ENCODE measurements around the gene FAM221A. TPM values are rescaled to one million over a fixed set of nuclear protein-coding genes. Genes with fewer than 3 reads are reported as not detected.
"Not testable (repeated sequence)": the region's sequence is repeated elsewhere in the genome, so short reads cannot be mapped to it uniquely, and the experiment has no call there.

FAM221A gene, protein sequence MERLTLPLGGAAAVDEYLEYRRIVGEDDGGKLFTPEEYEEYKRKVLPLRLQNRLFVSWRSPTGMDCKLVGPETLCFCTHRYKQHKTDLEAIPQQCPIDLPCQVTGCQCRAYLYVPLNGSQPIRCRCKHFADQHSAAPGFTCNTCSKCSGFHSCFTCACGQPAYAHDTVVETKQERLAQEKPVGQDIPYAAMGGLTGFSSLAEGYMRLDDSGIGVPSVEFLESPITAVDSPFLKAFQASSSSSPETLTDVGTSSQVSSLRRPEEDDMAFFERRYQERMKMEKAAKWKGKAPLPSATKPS
- 5.3 TPM for total RNA-seq

DNA sequence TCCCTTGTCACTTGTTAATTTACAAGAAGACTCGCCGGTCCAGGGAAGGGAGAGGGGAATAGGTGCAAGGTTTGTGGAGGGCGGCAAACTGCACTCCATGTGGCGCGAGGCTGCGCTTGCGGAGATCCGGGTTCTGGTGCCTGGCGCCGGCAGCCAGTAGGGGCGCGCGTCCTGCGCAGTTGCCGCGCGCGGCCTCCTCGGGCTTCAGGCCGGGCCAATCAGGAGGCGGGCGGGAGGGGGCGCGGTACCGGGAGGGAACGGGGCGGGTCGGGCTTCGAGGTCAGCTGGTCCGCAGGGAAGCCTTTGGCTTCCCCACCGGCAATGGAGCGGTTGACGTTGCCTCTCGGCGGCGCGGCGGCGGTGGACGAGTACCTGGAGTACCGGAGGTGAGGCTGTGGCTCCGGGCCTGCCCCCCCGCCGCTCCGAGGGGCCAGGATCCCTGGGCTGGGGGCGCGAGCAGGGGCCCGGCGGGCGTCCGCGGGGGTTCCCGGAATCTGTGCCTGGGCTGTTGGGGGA lies at the start of gene FAM221A:
Gene FAM221A (plus strand): TSS at position 302 of the 516 bp plus-strand sequence. CDS start 20 bp downstream, at position 322.
- DNase-seq = peak; percentile 60

DNA sequence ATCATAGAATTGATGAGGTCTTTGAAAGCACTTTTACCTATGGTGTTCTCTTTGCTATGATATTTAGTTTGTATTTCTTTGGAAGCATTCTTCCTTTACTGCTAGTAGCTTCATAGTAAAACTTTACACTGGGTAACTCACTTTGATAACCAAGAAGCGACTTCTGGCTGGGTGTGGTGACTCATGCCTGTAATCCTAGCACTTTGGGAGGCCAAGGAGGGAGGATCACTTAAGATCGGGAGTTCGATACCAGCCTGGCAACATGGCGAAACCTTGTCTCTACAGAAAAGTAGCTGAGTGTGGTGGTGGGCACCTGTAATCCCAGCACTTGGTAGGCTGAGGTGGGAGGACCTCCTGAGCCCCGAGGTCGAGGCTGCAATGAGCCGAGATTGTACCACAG lies 46.6 kb upstream of the FAM221A start:
- no peak for DNase-seq

DNA sequence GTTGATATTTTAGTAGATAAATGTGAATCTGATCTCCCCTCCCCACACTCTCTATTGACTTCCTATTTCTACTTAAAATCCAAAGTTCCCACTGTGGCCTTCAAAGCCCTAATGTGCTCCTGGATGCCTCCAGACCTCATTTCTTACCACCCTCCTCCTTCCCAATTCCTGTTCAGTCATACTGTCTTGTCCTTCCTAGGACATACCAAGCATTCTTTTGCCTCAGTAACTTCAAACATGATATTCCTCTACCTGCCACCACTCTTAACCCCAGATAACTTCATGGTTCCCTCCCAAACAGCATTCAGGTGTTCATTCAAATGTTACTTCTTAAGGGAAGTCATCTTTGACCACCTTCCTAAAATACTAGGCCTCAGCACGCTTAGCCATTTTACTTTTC lies 34.2 kb upstream of the FAM221A start:
- DNase-seq = no peak

DNA sequence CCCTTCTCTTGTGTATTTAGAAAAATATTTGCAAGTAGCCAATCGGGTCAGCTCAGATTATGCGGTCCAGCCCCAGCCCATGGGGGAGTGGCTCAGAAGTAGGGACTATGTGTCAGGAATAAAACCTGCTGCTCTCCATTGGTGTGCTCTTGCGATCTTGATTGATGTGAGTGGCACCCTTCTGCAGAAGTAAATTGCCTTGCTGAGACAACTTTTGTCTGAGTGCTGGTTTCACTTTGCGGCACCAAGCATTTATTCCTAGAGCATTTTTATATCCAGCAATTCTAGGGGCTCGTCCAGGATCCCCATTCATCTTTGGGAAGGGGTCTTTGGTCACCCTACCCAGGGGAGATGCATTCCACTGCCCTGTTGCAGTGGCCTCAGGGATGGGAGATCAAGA lies 26.1 kb upstream of the FAM221A start:
- no peak for DNase-seq

DNA sequence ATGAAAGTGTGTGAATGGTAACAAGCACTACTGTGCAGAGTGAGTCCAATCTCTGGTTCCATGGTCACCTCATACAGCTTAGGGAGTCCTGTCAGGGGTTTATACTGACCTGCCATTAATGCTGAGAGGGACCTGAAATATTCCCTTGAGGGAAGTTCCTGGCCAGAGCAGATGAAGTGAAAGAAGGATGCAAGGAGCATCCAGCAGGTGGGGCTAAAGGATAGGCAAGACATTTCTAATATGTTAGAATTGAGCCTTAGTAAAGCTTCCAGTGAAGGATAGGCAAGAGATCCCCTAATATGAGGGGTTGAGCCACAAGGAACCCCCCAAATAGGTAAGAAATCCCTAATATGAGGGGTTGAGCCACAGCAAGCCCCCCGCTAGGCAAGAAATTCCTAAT lies 25.5 kb upstream of the FAM221A start:
- no peak for DNase-seq

DNA sequence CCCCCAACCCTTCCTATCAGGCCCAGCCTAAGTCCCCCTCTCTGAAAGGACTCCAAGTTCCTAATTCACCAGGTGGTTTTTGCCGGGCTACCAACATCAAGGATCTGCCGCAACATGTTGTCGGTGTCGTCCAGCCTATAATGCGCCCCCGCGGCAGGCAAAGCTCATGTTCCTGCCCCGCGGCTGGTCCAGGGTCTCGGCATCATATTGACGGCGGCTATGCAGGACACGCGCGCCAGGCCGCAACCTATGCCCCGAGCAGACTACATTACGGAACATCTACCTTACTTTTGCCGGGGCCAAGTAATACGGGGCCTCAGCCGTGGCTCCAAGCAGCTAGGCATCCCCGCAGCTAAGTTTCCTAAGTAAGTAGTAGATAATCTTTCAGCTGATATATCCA lies 24.6 kb upstream of the FAM221A start:
- DNase-seq = no peak

DNA sequence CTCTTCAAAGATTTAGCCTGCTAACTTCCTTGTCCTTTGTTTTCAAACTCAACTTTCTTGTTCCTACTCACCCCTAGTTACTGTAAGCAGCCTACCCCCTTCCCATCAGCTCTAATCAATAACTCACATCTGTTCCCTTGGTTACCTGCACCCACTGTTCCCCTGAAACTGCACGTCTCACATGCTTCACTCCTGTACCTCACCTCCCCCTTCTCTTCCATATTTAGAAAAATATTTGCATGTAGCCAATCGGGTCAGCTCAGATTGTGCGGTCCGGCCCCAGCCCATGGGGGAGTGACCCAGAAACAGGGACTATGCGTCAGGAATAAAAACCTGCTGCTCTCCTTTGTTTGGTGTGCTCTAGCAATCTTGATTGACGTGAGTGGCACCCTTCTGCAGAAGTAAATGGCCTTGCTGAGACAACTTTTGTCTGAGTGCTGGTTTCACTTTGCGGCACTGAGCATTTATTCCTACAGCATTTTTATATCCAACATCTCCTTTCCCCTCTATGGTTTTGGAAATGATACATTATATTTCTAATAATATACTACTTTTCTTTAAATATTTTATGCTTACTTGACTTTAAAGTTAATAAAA lies 21.1 kb upstream of the FAM221A start:
- DNase-seq = no peak

DNA sequence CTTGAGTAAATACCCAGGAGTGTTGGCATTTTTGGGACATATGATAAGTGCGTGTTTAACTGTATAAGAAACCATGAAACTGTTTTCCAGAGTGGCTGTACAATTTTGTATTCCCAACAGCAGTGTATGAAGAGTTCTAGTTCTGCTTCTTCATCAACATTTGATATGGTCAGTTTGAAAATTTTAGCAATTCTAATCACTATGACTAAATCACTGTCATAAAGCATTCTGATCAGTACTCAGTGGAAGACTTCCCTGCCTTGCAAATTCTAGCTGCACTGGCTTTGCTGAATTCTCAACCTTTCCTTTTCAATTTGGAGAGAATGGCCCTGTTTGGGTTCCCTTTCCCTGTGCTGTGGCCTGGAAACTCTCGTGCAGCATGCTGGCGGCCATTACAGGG lies 18.6 kb upstream of the FAM221A start:
- no peak for DNase-seq

DNA sequence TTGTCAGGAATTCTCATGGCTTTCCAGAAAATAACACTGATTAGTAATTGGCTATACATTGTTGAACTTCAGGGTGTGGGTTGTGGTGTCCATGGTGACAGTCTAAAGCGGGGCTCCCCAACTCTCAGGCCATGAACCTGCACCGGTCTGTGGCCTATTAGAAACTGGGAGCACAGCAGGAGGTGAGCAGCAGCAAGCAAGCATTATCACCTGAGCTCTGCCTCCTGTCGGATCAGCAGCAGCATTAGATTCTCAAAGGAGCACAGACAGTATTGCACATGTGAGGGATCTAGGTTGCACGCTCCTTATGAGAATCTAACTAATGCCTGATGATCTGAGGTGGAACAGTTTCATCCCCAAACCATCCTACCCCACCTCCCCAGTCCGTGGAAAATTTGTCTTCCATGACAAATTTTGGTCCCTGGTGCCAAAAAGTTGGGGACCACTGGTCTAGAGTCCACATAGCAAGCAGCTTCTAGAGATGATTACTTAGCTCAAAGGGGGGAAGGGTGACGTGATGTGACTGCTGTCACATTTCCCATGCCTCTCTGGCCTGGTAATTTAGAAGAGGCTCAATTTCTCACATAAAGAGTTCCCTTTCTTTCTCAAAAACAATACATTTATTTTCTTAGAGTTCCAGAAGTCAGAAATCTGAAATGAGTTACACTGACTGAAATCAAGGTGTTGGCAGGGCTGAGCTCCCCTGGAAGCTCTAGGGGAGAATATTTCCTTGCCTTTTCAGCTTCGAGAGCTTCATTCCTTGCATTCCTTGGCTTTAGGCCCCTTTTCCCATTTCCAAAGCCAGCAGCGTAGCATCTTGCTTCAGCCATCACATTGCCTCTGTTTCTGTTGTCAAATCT lies 17.6 kb upstream of the FAM221A start:
- no peak for DNase-seq

DNA sequence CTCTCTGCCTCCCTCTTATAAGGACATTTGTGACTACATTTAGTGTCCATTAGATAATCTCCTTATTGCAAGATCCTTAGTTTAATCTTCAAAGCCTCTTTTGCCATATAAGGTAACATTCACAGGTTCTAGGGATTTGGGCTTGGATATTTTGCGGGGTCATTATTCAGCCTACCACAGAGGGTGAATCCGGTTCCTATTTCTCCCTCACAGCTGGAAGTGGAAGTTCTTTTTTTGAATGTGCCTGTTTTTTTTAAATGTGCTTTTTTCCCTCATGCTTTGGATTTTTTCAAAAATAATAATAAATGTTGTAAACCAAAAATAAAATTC lies 17.1 kb upstream of the FAM221A start:
- DNase-seq = no peak

DNA sequence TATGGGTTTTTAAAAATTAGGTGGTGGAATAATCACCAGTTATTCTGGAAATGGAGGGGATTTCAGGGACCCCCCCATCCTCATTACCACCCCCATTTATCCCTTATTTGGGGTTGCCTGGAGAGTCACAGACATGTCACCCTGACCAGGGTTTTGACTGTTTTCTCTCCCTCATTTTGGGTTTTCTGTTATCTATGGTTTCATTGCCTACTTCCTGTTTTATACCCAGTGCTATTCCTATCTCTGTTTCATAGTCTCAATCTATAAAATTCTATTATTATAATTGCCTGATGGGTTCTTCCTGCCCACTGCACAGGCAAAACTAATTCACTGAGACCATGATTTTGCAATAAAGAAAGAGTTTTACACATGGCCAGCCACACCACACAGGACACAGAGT lies 15.9 kb upstream of the FAM221A start:
- DNase-seq = no peak

DNA sequence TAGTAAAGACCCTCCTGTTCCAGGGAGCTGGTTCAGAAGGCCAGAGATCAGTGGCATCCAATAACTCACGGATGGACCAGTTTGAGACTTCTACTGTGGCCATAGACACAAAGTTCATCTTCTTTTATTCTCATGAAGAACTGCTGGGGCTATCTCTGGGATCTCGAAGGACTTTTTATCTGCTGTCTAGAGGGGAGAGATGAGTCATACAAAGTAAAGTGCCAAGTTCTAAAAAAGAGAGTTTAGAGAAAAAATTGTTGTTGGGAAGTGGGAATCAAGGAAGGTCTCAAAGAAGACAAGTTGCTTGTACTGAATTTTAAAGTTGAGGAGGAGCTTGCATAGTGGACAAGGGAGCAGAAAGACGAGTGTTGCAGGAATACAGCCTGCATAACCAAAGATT lies 8.0 kb upstream of the FAM221A start:
- DNase-seq = no peak

DNA sequence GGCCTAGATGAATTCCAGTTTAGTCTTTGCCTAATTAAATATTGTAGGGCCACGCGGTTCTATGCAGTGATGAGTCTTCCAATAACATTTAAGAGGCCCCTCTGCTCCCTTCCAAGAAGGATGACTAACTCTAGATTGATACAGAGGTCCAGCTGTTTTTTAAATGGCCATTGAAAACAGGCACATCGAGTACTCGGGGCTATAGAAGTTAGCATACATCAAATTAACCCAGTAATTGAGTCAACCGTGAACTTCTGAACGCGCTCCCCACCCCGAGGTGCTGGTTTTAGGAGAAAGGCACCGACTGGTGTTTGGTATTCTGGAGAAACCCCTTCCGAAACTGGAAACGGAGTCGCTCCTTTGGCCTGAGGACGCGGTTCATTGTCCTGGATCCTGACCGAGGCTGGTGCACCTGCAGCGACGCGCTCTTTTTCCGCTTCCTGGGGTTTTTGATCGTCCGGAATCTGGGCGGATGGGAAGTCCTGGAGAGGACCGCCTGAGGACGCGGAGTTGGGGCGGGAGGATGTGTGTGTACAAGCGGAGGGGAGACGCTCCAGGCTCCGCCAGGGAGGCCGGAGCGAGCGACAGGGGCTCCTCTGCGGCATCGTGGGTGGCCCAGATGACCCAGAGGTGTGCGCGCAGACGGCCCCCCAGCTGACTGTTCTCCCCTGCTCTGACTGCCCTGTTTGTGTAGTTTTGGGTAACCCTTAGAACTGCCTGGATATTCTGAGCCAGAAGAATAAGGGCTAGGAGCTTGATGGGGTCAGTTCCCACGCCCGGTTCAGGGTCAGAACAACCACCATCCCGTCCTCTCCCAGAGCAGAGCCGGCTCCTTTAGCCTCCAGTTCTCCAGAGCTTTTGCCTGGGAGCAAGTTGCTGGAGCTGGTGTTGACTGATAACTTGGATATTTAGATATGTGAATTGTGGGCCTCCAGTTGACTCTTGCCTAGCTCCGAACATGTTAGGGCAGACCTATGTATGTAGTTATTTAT lies 711 bp downstream of the FAM221A start:
- DNase-seq = peak; percentile 14

DNA sequence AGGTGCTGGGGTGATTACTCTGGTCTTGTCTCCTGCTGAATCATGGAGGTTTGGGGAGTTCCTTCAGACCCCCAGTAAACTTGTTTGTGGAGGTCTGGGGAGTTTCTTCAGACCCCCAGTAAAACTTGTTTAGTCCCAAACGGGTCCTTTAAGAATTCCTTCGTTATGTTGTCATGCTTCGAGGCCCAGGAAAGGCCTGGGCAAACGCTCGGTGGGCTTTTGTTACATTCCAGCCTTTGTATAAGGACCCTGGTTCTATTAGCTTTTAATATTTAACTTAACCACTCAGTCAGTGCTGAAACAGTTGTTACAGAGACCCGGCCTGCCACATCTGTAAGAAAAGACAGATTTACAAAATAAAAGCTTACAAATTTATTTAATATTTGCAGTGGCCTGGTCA lies 4.0 kb downstream of the FAM221A start:
- DNase-seq = not testable (repeated sequence)

DNA sequence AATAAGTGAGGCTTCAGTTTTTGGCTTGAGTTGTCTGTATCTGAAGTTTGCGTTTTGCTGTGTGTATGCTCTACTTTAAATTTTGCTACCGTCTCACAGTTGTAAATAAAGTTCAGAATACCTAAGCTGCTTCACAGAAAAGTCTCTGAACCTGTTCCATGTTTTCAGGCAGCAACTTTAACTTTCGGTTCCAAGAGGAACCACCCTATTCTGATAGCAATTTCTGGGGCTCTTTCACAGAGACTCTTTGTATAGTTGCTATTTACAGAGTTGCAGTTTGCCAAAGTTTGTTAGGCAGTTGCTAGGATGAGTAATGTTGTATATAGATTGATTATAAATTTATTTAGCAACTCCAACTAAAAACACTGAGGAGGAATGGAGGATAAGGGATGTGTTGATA lies 5.7 kb downstream of the FAM221A start:
- peak; percentile 65 for DNase-seq

DNA sequence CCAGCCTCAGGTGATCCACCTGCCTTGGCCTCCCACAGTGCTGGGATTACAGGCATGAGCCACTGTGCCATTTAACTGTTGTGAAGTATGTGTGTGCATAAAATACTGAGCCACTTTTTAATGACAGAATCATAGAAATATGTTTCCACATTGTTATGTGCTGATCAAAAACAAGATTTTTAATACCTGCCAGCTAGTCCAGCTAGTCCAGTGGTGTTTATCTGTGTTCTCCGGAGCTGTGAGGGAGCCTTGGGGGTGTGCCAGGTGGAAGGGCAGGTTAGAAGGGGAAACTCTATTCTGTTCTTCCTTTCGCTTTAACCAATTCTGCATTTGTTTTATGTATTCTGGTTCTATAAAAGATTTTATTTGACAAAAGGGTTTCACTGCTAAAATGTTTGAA lies 7.0 kb downstream of the FAM221A start:
- DNase-seq = no peak

DNA sequence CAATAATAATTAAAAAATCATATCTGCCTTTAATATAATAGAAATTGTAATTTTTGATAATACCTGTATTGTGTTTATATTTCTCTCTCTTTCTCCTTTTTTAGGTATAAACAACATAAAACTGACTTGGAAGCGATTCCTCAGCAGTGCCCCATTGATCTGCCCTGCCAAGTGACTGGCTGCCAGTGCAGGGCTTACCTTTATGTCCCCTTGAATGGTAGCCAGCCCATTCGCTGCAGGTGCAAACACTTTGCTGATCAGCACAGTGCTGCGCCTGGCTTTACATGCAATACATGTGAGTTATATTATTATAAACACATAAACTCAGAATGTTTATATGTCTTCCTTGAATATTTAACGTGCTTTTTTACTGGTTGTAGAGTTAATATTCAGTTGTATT lies 9.2 kb downstream of the FAM221A start:
- no peak for DNase-seq

DNA sequence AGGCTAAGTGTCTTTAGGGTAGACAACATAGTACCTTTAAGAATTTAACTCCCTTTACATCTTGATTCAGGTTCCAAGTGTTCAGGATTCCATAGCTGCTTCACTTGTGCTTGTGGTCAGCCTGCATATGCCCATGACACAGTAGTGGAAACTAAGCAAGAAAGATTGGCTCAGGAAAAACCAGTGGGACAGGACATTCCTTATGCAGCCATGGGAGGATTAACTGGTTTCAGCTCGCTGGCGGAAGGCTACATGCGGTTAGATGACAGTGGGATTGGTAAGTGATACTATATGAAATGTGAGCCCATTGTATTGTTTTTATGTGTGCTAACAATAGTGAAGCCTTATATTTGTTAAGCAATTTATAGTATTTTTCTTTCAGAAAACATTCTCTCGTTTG lies 11.3 kb downstream of the FAM221A start:
- no peak for DNase-seq

DNA sequence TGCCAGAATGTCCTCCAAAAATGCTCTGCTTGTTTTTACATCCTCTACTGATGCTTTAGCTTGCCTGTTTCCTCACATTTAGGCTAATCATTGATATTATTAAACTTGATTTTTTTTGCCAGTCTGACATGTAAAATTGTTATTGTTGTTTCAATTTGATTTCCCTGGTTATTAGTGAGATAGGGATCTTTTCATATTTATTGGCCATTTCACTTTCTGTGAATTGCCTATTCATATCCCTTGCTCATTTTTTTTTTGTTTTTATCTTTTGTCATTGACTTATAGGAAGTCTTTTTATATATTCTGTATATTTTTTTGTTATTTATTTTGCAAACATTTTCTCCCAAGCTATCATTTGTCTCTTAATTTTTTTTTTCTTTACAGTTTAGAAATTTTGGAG lies 13.2 kb downstream of the FAM221A start:
- DNase-seq = no peak

DNA sequence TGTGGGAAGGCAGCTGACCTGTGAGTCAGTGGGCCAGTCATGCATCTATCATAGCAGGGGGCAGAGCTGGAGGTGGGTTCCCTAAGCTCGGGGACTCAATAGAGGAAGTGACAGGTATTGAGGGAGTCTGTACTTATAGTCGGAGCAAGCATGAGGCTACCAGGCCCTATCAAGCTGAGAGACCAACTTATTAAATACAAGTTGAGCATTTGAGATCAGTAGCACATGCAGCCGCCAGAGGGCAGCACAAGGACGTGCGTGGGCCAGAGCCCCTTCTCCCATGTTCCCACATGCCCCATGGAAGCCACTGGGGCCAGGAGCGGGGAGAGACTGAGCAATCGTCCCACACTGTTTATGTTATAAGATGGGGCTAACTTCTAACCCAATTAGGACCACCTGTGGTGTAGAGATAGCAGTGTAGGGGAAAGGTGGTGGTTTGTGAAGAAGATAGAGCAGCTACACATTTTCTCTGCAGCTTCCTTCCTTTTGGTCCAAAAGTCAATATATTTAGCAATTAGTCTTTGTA lies 17.0 kb downstream of the FAM221A start:
- DNase-seq = no peak

DNA sequence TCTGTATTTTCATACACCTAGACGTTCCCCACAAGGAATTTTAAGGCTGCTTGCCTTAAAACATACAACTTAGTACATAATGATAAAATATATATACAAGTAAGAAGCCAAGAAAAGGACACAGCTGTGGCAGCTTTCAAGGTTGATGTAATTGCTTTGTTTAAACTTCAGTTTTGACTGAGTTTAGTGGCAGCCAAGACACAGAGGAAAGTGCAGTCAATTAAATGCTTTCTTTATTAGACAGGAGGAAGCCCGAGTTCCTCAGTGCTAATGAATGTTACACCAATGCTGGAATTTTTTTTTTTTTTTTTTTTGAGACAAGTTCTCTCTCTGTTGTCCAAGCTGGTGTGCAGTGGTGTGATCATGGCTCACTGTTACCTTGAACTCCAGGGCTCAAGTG lies 18.8 kb downstream of the FAM221A start:
- no peak for DNase-seq

DNA sequence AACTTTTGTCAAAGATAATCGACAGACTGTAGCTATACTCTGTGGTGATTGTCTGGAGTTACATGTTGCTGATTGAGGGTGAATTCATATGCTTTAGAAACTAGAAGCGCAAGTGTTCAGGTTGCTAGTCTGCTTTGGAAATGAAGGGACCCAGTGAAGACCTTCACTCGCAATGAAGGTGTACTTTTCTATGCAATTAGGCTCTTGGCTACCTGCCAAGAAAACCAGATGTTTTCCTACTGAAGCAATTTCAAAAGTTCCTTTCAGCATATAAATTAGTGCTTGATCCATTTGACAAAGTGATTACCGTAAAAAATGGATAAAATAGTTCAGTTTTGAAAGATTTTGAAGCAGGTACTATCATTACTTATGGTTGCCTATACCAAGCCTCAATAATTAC lies 20.0 kb downstream of the FAM221A start:
- no peak for DNase-seq

Measured in skin of body (tissue), 2 donors.